ENCODE measurements around the gene PILRA. TPM values are rescaled to one million over a fixed set of nuclear protein-coding genes. Genes with fewer than 3 reads are reported as not detected.

Gene PILRA
- total and polyA plus RNA-seq, 2 of the 8 experiments (the other 6 are each of a cell fraction or from before 2014, with no cell fraction given) = 7.6 to 10.6 TPM

DNA sequence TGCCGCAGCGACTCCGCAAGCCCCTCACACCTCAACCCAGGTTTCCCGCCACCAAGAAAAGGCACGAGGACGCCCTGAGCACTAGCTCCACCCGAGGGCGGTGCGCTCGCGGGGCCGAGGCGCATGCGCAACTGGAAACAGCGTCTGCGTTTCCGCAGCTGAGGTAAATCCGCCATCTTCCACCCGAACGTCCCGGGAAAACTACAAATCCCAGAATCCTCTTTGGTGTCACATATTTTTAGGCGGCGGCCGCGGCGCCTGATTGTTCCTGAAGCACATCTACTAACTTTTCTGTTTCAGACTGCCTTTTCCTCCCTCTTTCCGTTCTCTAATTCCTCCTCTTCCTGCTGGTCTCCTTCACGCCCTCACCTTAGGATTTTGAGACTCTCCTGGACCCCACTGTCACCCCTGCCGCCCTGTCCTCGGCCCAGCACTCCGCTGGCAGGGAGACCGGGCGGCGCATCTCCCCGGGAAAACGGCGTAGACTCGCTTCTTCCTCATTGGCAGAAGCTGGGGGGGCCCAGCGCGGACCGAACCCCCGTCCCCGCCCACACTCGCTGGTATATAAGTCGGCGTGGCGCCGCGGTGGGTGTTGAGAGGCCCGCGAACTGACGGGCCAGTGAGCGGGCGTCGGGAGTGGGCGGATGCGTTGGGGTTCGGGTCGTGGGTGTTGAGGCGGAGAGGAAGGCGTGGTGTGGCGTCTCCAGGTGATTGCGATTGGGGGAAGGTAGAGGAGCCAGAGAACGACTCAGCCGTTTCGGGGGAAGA is 55.1 kb downstream of the PILRA start, which contains the start of gene ZCWPW1 (continued):
- TF ChIP-seq RNF2 (IDR thresholded peaks at IDR 0.05; ENCODE audit: borderline replicate concordance, low read depth, low read length, missing control alignments, poor library complexity, severe bottlenecking) (no peak), USF2 (IDR thresholded peaks at IDR 0.05; ENCODE audit: low read length) (no peak; the same call in 1 of the 2 replicates), ASH2L (IDR thresholded peaks at IDR 0.05; ENCODE audit: low read length) (peak; percentile 57), BRCA1 (IDR thresholded peaks at IDR 0.05; ENCODE audit: low read depth, low read length) (no peak; the same call in 1 of the 2 replicates), SP4 (IDR thresholded peaks at IDR 0.05; ENCODE audit: low read length) (peak; percentile 92; the same call in 1 of the 2 replicates), TEAD4 (IDR thresholded peaks at IDR 0.05; ENCODE audit: low read depth, low read length) (no peak; the same call in 1 of the 2 replicates), SIN3A (conservative IDR thresholded peaks at IDR 0.05 in 1 of 2, IDR thresholded peaks at IDR 0.05 in 1 of 2; ENCODE audit: low read depth in 1 of 2, low read length in 2 of 2) (peak in 1 of 2 experiments; percentile 10; a peak in 2 of 4 replicates), ZNF274 (IDR thresholded peaks at IDR 0.05; ENCODE audit: borderline replicate concordance, extremely low read depth, low read length) (no peak), TCF12 (IDR thresholded peaks at IDR 0.05; ENCODE audit: low read depth, low read length) (no peak), TBP (IDR thresholded peaks at IDR 0.05; ENCODE audit: low read depth, low read length) (peak; percentile 95), KDM1A (IDR thresholded peaks at IDR 0.05; ENCODE audit: borderline replicate concordance, low read length) (no peak), EGR1 (IDR thresholded peaks at IDR 0.05; ENCODE audit: borderline replicate concordance, low read depth, low read length) (peak; percentile 28; the same call in 1 of the 2 replicates), TAF7 (optimal IDR thresholded peaks at IDR 0.05; ENCODE audit: borderline replicate concordance, low read depth, low read length) (peak; percentile 95), RAD21 (IDR thresholded peaks at IDR 0.05 in 1 of 2, conservative IDR thresholded peaks at IDR 0.05 in 1 of 2; ENCODE audit: low read depth in 2 of 2, low read length in 2 of 2) (no peak), NRF1 (IDR thresholded peaks at IDR 0.05; ENCODE audit: low read depth, low read length) (peak; percentile 93), POLR2A (IDR thresholded peaks at IDR 0.05; ENCODE audit: control extremely low read depth in 1 of 2, low read depth in 2 of 2, low read length in 2 of 2) (peak in 1 of 2 experiments; percentile 86; a peak in 2 of 3 replicates), BACH1 (IDR thresholded peaks at IDR 0.05; ENCODE audit: low read length) (peak; percentile 75), CREB1 (IDR thresholded peaks at IDR 0.05) (peak; percentile 56), RBBP5 (IDR thresholded peaks at IDR 0.05; ENCODE audit: borderline replicate concordance, low read depth, low read length) (no peak), FOSL1 (IDR thresholded peaks at IDR 0.05; ENCODE audit: insufficient read depth, low read depth, low read length) (no peak)
- TF ChIP-seq, protein P1, sequence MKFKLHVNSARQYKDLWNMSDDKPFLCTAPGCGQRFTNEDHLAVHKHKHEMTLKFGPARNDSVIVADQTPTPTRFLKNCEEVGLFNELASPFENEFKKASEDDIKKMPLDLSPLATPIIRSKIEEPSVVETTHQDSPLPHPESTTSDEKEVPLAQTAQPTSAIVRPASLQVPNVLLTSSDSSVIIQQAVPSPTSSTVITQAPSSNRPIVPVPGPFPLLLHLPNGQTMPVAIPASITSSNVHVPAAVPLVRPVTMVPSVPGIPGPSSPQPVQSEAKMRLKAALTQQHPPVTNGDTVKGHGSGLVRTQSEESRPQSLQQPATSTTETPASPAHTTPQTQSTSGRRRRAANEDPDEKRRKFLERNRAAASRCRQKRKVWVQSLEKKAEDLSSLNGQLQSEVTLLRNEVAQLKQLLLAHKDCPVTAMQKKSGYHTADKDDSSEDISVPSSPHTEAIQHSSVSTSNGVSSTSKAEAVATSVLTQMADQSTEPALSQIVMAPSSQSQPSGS (IDR thresholded peaks at IDR 0.05; ENCODE audit: low read length) = peak; percentile 23; the same call in 1 of the 2 replicates
